Smooth muscle cell (in vitro differentiated cells): ENCODE results near the gene ANK2. TPM values are rescaled to one million over a fixed set of nuclear protein-coding genes. Genes with fewer than 3 reads are reported as not detected.

Experiments used
- DNase-seq: peaks from one replicate; lab custom pipeline; 2025; ENCODE audit not compliant: unreplicated experiment; lab: John Stamatoyannopoulos, UW
- H2AFZ ChIP-seq: fragments of 200-600 bp; sonication (generic); 2 replicates; pipeline ENCODE4 v1.6.0; 2016; ENCODE audit warnings: antibody characterized with exemption, low read depth, mild to moderate bottlenecking
- H3F3A ChIP-seq: fragments of 200-600 bp; sonication (generic); 2 replicates; pipeline ENCODE4 v1.6.0; 2017; ENCODE audit warnings: antibody characterized with exemption, low read depth
- H3K27ac ChIP-seq: fragments of 200-600 bp; sonication (generic); 2 replicates; pipeline ENCODE4 v1.5.1; 2016; ENCODE audit warnings: low read depth, mild to moderate bottlenecking
- H3K27me3 ChIP-seq: fragments of 200-600 bp; sonication (generic); 2 replicates; pipeline ENCODE4 v1.6.1; 2016; ENCODE audit warnings: low read depth, mild to moderate bottlenecking
- H3K36me3 ChIP-seq: fragments of 200-600 bp; sonication (generic); 2 replicates; pipeline ENCODE4 v1.5.1; 2016; ENCODE audit warnings: low read depth
- H3K4me1 ChIP-seq: fragments of 200-600 bp; sonication (generic); 2 replicates; pipeline ENCODE4 v1.5.1; 2016; ENCODE audit warnings: low read depth
- H3K4me2 ChIP-seq: fragments of 200-600 bp; sonication (generic); 2 replicates; pipeline ENCODE4 v1.6.0; 2016; ENCODE audit warnings: mild to moderate bottlenecking
- H3K4me3 ChIP-seq: fragments of 200-600 bp; sonication (generic); 2 replicates; pipeline ENCODE4 v1.5.1; 2016; ENCODE audit warnings: mild to moderate bottlenecking
- H3K79me2 ChIP-seq: fragments of 200-600 bp; sonication (generic); 2 replicates; pipeline ENCODE4 v1.6.0; 2016; ENCODE audit warnings: low read depth, mild to moderate bottlenecking
- H3K9ac ChIP-seq: fragments of 200-600 bp; sonication (generic); 2 replicates; pipeline ENCODE4 v1.6.0; 2016; ENCODE audit warnings: low read depth
- H3K9me3 ChIP-seq: fragments of 200-600 bp; sonication (generic); replicated peaks from 2 replicates; pipeline ENCODE4 v1.5.1; 2016; ENCODE audit warnings: low read depth
- H4K20me1 ChIP-seq: fragments of 200-600 bp; sonication (generic); 2 replicates; pipeline ENCODE4 v1.6.0; 2016; ENCODE audit warnings: low read depth
- CTCF ChIP-seq: fragments of 200-600 bp; sonication (generic); IDR thresholded peaks from 2 replicates; pipeline ENCODE4 v1.5.1; 2017; ENCODE audit warnings: borderline replicate concordance, mild to moderate bottlenecking, antibody characterized with exemption; ENCODE audit not compliant: insufficient read depth, poor library complexity, severe bottlenecking
- WGBS: methylation state at CpG from one replicate; pipeline ENCODE4 v1.1.7; 2016; ENCODE audit warnings: low lambda C conversion rate; 5-methylcytosine and 5-hydroxymethylcytosine counted together
- polyA plus RNA-seq: library from polyadenylated mRNA; unstranded; fragments of >200 nt; fragmentation: Nextera tagmentation; extraction: Ambion mirVana; gene quantifications from 2 replicates; pipeline ENCODE4 v1.2.1, GENCODE V29; 2016
- total RNA-seq: library from RNA; depleted of rRNA; stranded (reverse); fragments of >200 nt; gene quantifications from 2 replicates; pipeline ENCODE4 v1.2.3, GENCODE V29; 2014

Gene ANK2
- total and polyA plus RNA-seq, 2 experiments from 2014 or later: 2.2 to 8.1 TPM

DNA sequence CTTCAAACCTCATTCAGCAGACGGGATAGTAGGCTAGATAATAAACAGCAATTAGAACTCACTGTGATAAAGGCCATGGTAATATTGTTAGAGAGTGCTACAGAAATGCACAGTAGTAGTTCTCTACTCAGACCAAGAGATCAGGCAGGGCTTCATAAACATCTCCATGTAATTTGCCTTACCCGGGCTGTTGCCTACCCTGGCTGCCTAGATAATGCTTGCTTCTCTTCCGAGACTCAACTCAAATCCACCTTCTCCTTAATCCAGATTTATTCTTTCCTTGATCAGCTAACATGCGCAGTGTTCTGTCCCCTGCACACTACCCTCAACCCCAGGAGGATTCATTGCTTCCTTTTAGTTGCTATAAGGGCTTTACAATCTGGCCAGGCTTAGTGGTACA, 21.8 kb downstream of the ANK2 start:
- WGBS: 95% methylated on average over 4 of the region's 4 CpGs
- no peak overlapping the region for H3K9ac ChIP-seq
- peaks cover 9% of the 10 kb centered on the region for H3K4me1 ChIP-seq
- H3F3A ChIP-seq: no peaks in the 10 kb centered on the region
- H4K20me1 ChIP-seq: no peaks in the 10 kb centered on the region
- H3K79me2 ChIP-seq: no peaks in the 10 kb centered on the region
- H3K4me3 ChIP-seq: no peak overlapping the region
- H3K27me3 ChIP-seq: no peaks in the 10 kb centered on the region
- no peak overlapping the region for H3K27ac ChIP-seq
- H2AFZ ChIP-seq: no peak overlapping the region
- DNase-seq: no peak
- H3K36me3 ChIP-seq: no peaks in the 10 kb centered on the region
- no peak for TF ChIP-seq CTCF
- no peak overlapping the region for H3K4me2 ChIP-seq
- H3K9me3 ChIP-seq: no peaks in the 10 kb centered on the region

GRCh38 chr4:113071805-113072204, 22.4 kb downstream of the ANK2 start:
- Histone ChIP-seq H3K27ac (no peak overlapping the region), H3K4me2 (no peak overlapping the region), H3K4me1 (peaks cover 5% of the 10 kb centered on the region), H3F3A (no peaks in the 10 kb centered on the region), H4K20me1 (no peaks in the 10 kb centered on the region), H3K79me2 (no peaks in the 10 kb centered on the region), H3K27me3 (no peaks in the 10 kb centered on the region), H3K9me3 (no peaks in the 10 kb centered on the region), H3K9ac (no peak overlapping the region), H2AFZ (no peak overlapping the region), H3K4me3 (no peak overlapping the region), H3K36me3 (no peaks in the 10 kb centered on the region)
- no peak for DNase-seq
- WGBS: 84% methylated on average over 2 of the region's 2 CpGs
- TF ChIP-seq CTCF: no peak

- no peak for TF ChIP-seq CTCF
- H3K4me1 ChIP-seq: peaks cover 21% of the 10 kb centered on the region
- H3K27ac ChIP-seq: no peak overlapping the region
- no peaks in the 10 kb centered on the region for H3K79me2 ChIP-seq
- H3K9me3 ChIP-seq: no peaks in the 10 kb centered on the region
- no peak for DNase-seq
- H3K4me2 ChIP-seq: no peak overlapping the region
- H3K36me3 ChIP-seq: no peaks in the 10 kb centered on the region
- no peaks in the 10 kb centered on the region for H3F3A ChIP-seq
- H3K4me3 ChIP-seq: no peak overlapping the region
- H3K27me3 ChIP-seq: no peaks in the 10 kb centered on the region
- H3K9ac ChIP-seq: no peak overlapping the region
- H2AFZ ChIP-seq: no peak overlapping the region
- WGBS: 97% methylated on average over 9 of the region's 9 CpGs
- no peaks in the 10 kb centered on the region for H4K20me1 ChIP-seq
These were observed 24.1 kb downstream of the ANK2 start for GRCh38 chr4:113073451-113074005.

GRCh38 chr4:113077575-113077974, 28.1 kb downstream of the ANK2 start:
- H3K4me2 ChIP-seq: no peak overlapping the region
- no peaks in the 10 kb centered on the region for H3K79me2 ChIP-seq
- no peaks in the 10 kb centered on the region for H3K9me3 ChIP-seq
- 60% methylated on average over 1 of the region's 1 CpG for WGBS
- H3K27ac ChIP-seq: no peak overlapping the region
- no peaks in the 10 kb centered on the region for H3F3A ChIP-seq
- peaks cover 31% of the 10 kb centered on the region for H3K4me1 ChIP-seq
- H4K20me1 ChIP-seq: no peaks in the 10 kb centered on the region
- H3K27me3 ChIP-seq: no peaks in the 10 kb centered on the region
- no peak overlapping the region for H2AFZ ChIP-seq
- DNase-seq: no peak
- H3K9ac ChIP-seq: no peak overlapping the region
- H3K36me3 ChIP-seq: no peaks in the 10 kb centered on the region
- TF ChIP-seq CTCF: no peak
- no peak overlapping the region for H3K4me3 ChIP-seq
